Measurements from ENCODE around the gene WNK2.

WNK2 gene

GRCh38 chr9:93200449-93200742, 16.5 kb downstream of the WNK2 start:
- no peak for DNase-seq (ENCODE audit: low spot score)

DNA sequence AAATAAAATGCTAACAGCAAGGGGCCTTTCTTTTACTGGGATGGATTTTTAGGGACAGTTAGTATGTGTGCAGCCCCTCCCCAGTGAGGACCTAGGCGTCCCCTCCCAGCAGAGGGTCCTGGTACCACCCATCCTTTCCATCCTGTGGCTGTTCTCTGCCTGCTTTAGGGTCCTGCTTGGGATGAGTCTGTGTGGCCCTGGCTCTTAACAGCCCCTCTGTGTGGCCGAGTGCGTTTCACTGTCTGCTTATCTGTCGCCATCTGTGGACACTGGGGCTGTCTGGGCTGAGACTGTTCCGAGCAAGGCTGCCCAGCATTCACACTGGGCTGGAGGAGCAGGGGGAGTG, 17.0 kb downstream of the WNK2 start:
- no peak for DNase-seq (ENCODE audit: low spot score)

DNA sequence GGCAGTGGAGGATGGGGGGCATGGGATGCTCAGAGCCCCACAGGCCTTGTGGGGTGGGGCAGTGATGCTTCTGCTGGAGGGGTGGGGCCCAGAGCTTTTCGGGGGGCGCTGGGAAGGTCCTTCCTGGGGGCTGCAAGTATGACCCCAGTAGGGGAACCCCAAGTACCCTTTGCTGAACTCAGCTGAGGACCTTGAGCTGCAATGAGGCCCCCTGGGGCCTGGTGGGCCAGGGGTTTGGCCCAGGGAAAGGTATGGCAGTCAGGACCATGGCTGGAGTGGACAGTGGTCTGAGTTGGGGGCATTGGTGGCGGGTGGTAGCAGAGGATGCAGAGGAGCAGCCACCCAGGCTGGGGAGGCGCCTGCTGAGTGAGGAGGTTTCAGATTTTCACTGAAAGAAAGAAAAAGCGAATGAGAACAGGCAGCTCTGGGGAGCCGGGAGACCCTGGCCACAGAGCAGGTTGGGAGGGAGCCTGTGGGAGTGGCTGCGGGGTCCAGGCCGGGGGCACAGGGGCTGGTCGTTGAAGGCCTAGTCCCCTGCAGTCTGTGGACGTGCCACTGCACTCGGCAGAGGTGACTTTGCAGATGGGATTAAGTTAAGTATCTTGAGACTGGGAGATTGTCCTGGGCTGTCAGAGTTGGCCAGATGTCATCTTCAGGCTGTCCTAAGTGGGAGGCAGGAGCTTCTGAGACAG, 19.2 kb downstream of the WNK2 start:
- DNase-seq (ENCODE audit: low spot score), result no peak

DNA sequence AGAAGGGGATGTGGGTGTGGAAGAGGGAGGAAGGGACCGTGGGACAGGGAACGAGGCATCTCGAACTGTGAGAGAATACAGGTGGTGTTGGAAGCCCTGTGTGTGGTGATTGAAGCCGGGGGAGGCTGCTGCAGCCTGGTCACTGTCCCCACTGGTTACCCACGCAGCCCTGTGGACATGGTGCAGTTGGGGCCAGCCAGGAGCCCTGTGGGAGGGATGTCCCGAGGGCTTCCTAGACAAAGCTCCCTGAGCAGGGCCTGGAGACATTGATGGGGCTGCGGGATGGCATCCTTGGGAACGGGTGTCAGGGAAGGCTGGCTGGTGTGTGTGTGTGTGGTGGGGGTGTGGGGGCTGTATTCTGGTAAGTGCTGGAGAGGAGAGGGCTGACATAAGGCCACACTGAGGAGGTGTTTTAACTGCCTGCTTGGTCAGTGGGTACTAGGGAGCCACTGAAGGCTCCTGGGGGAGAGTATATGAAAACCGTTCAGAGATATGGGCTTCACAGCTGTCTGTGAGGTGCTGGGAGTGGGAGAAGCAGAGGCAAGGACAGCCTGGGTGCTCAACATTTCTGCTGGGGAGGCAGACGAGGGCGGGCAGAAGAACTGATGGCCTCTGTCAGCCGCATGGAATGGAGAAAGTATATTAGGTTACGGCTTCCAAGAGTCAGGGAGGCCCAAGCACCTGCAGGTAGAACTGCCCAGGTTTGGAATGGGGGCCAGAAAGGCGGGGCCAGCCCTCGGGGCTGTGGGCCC, 20.0 kb downstream of the WNK2 start:
- no peak for DNase-seq (ENCODE audit: low spot score)

DNA sequence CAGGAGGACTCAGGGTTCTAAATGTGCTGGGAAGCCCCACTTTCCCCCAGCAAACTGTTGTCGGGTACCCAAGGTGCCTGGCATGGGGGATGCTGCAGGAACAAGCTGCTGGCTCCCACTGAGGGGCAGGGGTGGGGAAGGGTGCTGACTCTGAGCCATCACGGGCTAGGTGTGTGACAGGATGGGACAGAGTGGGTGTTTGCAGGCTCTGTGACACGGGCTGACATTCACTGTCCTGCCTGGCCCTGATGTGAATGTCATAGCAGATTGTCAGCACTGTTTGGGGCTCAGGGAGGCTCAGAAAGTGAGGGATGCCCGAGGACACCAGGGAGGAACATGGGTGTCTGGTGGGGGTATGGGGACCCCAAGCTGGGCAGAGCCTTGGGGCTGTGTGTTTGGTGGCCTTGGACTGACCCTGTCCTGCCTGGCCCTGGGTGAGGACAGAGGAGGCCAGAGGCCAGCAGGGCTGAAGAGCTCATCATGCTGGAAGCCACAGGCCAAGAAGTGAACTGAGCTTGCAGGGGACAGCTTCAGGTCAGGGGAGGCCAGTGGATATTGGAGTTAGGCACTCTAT, 20.6 kb downstream of the WNK2 start:
- no peak for DNase-seq (ENCODE audit: low spot score)

DNA sequence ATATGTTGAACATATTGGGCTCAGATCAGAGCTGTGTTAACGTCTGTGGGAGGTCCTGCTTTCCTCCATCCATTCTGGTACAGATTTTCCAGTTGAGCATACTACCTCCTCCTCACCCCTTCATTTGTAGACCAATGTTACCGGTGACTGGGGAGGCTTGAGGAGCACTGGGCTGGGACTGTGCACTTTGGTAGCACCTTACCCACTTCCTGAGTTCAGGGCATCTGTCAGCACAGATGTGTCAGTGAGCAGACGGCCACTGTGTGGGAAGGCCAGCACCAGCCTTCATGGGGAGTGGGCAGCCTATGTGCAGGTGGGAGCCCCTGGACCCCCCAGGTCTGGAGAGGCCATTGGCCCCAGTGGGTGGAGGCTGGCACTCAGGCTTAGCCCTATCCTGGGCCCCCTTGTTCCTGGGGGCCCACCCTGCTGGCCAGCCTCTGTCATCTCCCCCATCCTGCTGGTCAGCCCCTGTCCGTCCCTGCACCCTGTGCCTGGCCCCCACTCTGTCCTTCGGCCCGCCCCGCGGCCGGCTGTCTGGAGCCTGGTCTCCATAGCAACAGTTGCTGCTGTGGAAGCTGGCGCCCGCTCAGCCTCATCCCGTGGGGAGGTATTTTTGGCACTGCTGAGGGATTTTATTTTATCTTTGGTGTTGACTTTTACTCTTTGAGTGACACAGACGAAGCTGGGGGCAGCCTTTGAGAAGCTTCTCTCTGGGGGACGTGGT, 21.3 kb downstream of the WNK2 start:
- no peak for DNase-seq (ENCODE audit: low spot score)

DNA sequence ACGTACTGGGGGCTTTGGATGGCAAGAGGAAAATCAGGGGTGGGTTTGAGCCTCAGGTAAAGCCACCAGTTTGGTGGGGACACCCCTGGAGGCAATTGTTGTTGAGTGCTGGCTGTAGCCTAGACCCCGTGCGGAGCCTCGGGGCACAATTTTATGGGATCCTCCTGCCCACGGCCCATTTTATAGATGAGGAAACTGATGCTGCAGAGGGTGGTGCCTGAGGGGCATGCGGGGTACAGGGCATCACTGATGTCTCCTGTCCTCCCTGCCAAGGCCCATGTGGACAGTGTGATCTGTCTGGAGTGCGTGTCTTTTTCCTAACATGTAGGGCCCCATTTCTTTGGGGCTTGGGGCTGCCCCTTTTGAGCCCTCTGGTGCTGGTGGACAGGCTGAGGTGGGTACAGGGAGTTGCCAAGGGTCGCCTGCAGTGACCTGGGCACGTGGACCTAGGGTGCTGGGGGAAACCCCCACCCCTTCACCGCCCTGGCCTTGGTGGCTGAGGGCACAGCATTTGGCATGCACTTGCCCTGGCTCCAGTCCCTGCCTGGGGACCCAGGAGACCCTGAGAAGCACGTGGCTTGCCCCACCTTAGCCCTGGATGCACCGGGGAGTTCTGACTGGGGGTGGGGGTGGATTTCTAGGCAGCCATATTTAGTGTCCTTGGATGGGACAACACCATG, 22.1 kb downstream of the WNK2 start:
- DNase-seq (ENCODE audit: low spot score), result no peak

DNA sequence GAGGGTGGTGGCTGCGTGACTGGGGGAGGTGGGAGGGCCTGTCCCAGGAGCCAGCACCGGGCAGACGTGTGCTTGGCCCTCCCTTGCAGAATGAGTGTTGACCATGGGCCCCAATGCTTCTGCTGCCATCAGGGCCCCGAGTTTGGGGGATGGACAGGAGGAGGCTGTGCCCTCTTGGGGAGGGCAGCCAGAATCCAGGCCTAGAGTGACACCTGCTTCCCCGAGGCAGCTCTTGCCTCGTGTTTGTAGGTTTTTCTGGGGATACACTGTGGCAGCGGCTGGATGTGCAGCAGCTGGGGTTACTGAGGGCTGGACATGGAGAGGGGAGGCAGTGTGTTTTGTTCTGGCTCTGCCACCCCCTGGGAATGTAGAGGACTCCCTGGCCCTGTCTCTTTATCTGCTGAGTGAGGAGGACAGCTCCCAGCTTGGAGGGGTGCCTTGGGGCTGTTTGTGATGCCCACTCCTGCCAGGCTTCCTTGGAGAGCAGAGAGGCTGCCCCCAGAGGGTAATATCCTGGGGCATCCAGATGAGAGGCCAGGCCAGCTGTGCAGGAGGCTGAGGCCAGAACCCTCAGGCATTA, 22.7 kb downstream of the WNK2 start:
- no peak for DNase-seq (ENCODE audit: low spot score)

- no peak for DNase-seq (ENCODE audit: low spot score)
These were observed 23.4 kb downstream of the WNK2 start for GRCh38 chr9:93207326-93207814.

DNA sequence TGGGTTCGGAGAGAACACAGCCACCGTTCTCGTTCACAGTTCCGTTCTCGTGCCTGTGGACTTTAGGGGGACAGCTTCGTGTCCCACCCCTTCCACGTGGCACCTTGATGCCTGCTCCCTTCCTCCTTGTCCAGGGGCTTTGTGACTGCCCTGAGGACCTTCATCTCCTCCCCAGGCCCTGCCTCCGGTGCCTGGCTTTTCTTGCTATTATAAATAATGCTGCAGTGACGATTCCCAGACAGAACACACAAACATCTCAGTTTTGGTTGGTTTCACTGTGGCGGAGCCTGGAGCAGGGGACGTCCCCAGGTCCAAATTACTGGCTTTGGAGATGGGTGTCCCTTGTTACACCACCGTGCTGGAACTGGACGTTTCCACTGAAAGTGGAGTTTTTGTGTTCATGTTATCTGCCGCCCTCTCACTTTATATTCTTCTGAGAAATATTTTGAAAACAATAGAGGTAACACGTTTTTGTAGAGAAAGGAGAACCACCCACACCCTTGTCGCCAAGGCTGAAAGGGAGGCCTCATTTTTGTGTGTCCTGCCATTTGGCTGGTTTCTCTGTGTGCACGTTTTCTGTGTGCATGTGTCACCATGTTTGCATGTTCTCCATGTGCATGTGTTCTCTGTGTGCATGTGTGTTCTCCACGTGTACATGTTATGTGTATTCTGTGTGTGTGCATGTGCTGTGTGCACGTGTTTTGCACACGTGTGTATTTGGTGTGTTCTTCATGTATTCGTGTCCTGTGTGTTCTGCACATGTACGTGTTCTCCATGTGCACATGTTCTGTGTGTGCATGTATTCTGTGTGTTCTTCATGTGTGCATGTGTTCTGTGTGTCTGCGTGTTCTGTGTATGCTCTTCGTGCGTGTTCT, 24.2 kb downstream of the WNK2 start:
- no peak for DNase-seq (ENCODE audit: low spot score)

DNA sequence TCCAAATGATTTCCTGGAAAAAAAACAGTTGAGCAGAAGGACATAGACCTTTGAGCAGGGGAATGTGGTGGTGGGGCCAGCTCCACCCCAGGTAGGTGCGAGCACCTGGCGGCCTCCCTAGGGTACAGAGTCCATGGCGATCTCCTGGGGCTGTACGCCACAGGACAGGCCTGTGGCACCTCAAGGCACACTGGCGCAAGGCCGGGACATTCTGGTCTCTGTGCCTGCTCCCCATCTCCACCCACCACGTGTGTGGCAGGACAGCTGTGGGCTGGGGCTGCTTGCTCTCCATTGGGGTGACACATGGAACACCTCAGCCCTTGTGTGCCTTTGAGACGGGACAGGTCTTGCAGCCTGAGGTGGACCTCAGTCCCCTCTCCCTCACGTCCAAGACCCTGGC, 25.2 kb downstream of the WNK2 start:
- no peak for DNase-seq (ENCODE audit: low spot score)

GRCh38 chr9:93209576-93210323, 25.8 kb downstream of the WNK2 start:
- DNase-seq (ENCODE audit: low spot score), result no peak

- no peak for DNase-seq (ENCODE audit: low spot score)
These were observed 26.5 kb downstream of the WNK2 start for GRCh38 chr9:93210324-93210973.

GRCh38 chr9:93210974-93211653, 27.2 kb downstream of the WNK2 start:
- no peak for DNase-seq (ENCODE audit: low spot score)

DNA sequence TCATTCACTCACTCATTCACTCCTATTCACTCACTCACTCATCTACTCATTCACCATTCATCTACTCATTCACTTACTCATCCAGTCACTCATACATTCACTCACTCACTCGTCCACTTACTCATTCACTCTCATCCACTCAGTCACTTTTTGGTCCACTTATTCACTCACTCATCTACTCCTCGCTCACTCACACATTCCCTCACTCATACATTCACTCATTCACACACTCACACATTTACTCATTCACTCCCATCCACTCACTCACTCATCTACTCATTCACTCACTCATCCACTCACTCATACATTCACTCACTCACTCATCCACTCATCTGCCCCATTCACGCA, 27.7 kb downstream of the WNK2 start:
- DNase-seq (ENCODE audit: low spot score), result no peak

- no peak for DNase-seq (ENCODE audit: low spot score)
These were observed 28.5 kb downstream of the WNK2 start for GRCh38 chr9:93212409-93212808.

- no peak for DNase-seq (ENCODE audit: low spot score)
These were observed 32.1 kb downstream of the WNK2 start for GRCh38 chr9:93216073-93216365.

GRCh38 chr9:93217706-93218105, 33.8 kb downstream of the WNK2 start:
- no peak for DNase-seq (ENCODE audit: low spot score)

DNA sequence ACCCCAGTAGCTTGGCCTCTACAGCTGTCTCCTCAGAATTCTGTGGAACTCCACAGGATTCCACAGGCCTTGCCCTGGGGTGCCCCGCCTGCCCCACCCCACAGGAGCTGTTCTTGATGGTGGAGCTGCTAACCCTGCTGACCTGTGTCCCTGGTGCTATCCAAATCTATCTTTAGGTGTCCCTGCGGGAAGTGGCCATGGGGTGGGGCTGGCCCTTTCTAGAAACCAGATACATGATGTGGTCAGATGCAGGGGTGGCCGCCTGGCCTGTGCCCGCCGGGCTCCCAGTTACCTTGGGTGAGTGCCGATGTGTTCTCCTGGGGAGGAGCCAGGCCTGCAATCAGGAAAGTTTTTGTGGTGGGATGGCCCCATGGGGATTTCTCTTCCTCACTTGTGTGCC, 34.2 kb downstream of the WNK2 start:
- DNase-seq (ENCODE audit: low spot score), result no peak

All from HuH-7 (cell line).